Sigmoid colon (tissue), 7 donors: Measurements from ENCODE around the gene NEK5. TPM values are rescaled to one million over a fixed set of nuclear protein-coding genes. Genes with fewer than 3 reads are reported as not detected.
"Not testable (repeated sequence)": the region's sequence is repeated elsewhere in the genome, so short reads cannot be mapped to it uniquely, and the experiment has no call there.

Source experiments
- DNase-seq: peaks from one replicate; pipeline ENCODE4 v3.0.0-alpha.2; 2019
- H3K27ac ChIP-seq, 4 donors: fragments of 200-600 bp; sonication (generic); one replicate each; pipeline ENCODE4 v1.5.1; 2016 to 2019; ENCODE audit warnings: mild to moderate bottlenecking in 1 of 4
- H3K27me3 ChIP-seq, 3 donors: fragments of 200-600 bp; sonication (generic); one replicate each; pipeline ENCODE4 v1.5.1; 2019; ENCODE audit warnings: mild to moderate bottlenecking in 1 of 3
- H3K36me3 ChIP-seq, 4 donors: fragments of 200-600 bp; sonication (generic); one replicate each; pipeline ENCODE4 v1.5.1; 2016 to 2019
- H3K4me1 ChIP-seq, 4 donors: fragments of 200-600 bp; sonication (generic); one replicate each; pipeline ENCODE4 v1.5.1; 2017 to 2019
- H3K4me3 ChIP-seq, 4 donors: fragments of 200-600 bp; sonication (generic); one replicate each; pipeline ENCODE4 v1.5.1; 2017 to 2019; ENCODE audit warnings: mild to moderate bottlenecking in 2 of 4, moderate library complexity in 1 of 4
- H3K9me3 ChIP-seq, 4 donors: fragments of 200-600 bp in 3 of 4; sonication (generic) in 3 of 4; one replicate each; pipeline versions ENCODE4 v1.5.1 to v1.6.1; 2013 to 2019
- CTCF ChIP-seq, 4 experiments: fragments of 450-650 bp in 3 of 4; fragments of 200-600 bp in 1 of 4; IDR thresholded peaks; one replicate each; pipeline ENCODE4 v1.5.1; 2016 to 2019; ENCODE audit warnings: antibody characterized with exemption in 4 of 4, mild to moderate bottlenecking in 3 of 4, moderate library complexity in 2 of 4
- EP300 ChIP-seq, 4 donors: sonication (generic); formaldehyde crosslinking; IDR thresholded peaks; one replicate each; pipeline ENCODE4 v1.6.1; 2017; ENCODE audit warnings: antibody characterized with exemption in 4 of 4
- POLR2A ChIP-seq, 2 donors: fragments of 450-650 bp; IDR thresholded peaks; one replicate each; pipeline ENCODE4 v1.6.1; 2016; ENCODE audit warnings: antibody characterized with exemption in 2 of 2, mild to moderate bottlenecking in 2 of 2, moderate library complexity in 2 of 2
- POLR2AphosphoS5 ChIP-seq, 4 donors: sonication (generic); formaldehyde crosslinking; IDR thresholded peaks; one replicate each; pipeline ENCODE4 v1.6.1; 2017; ENCODE audit warnings: antibody characterized with exemption in 4 of 4
- WGBS, 2 donors: extraction: QIAGEN DNeasy Blood & Tissue Kit; methylation state at CpG; one replicate each; pipeline ENCODE4 v1.1.7; 2013; 5-methylcytosine and 5-hydroxymethylcytosine counted together
- intact Hi-C: fragments of 100-400 bp; cut with DNase I; formaldehyde crosslinking; loops from one replicate; pipeline ENCODE4 v1.15.1; 2023
- polyA plus RNA-seq, 3 donors: library from polyadenylated mRNA; stranded (reverse); fragments of 200-250 nt; gene quantifications; one replicate each; pipeline ENCODE4 v1.2.3, GENCODE V29; 2013
- total RNA-seq, 4 donors: library from RNA; depleted of rRNA; stranded (reverse); fragments of >200 nt; gene quantifications; one replicate each; pipeline ENCODE4 v1.1.0, GENCODE V29; 2016
- donor health status: healthy with polysubstance abuse.
- donor health status: Bipolar disorder and iron deficiency.
- donor health status: healthy.

Gene NEK5
- total and polyA plus RNA-seq, 7 donors, result 0.17 to 0.83 (median 0.33) TPM; not detected in 2

- H3K27me3 ChIP-seq, result no peaks in the 10 kb centered on the region
- H3K9me3 ChIP-seq, result no peaks in the 10 kb centered on the region
- H3K36me3 ChIP-seq, result no peaks in the 10 kb centered on the region
- no peak overlapping the region for H3K4me3 ChIP-seq
- 93 to 94% methylated on average over 2 of the region's 2 CpGs for WGBS, 2 donors
- DNase-seq, result no peak
- TF ChIP-seq EP300 (IDR thresholded peaks at IDR 0.05) (no peak), POLR2AphosphoS5 (IDR thresholded peaks at IDR 0.05) (no peak), CTCF (IDR thresholded peaks at IDR 0.05) (no peak), POLR2A (IDR thresholded peaks at IDR 0.05) (no peak)
- H3K4me1 ChIP-seq, result no peaks in the 10 kb centered on the region
- intact Hi-C loops, result no loop called here
- no peak overlapping the region for H3K27ac ChIP-seq
Measured at GRCh38 chr13:52085421-52085820, 43.5 kb downstream of the NEK5 start.

- 67 to 86% methylated on average over 3 of the region's 3 CpGs for WGBS, 2 donors
- H3K27me3 ChIP-seq, H3K36me3 ChIP-seq, H3K4me1 ChIP-seq, H3K27ac ChIP-seq, H3K9me3 ChIP-seq, intact Hi-C loops, DNase-seq, H3K4me3 ChIP-seq: not testable (repeated sequence)
Measured at GRCh38 chr13:52084981-52085380, 43.9 kb downstream of the NEK5 start.

- Histone ChIP-seq H3K36me3 (no peaks in the 10 kb centered on the region), H3K4me1 (no peaks in the 10 kb centered on the region), H3K9me3 (no peaks in the 10 kb centered on the region), H3K27me3 (no peaks in the 10 kb centered on the region), H3K4me3 (no peak overlapping the region), H3K27ac (no peak overlapping the region)
- no peak for DNase-seq
- 86 to 93% methylated on average over 4 of the region's 4 CpGs for WGBS, 2 donors
- intact Hi-C loops, result no loop called here
- TF ChIP-seq POLR2AphosphoS5 (IDR thresholded peaks at IDR 0.05), result no peak
- no peak for TF ChIP-seq POLR2A (IDR thresholded peaks at IDR 0.05)
- no peak for TF ChIP-seq EP300 (IDR thresholded peaks at IDR 0.05)
- no peak for TF ChIP-seq CTCF (IDR thresholded peaks at IDR 0.05)
Measured at GRCh38 chr13:52082601-52083000, 46.3 kb downstream of the NEK5 start.

- H3K27ac ChIP-seq, H3K4me3 ChIP-seq, intact Hi-C loops, H3K9me3 ChIP-seq, H3K27me3 ChIP-seq, DNase-seq, H3K4me1 ChIP-seq, H3K36me3 ChIP-seq: not testable (repeated sequence)
- WGBS, 2 donors, result 94 to 97% methylated on average over 36 of the region's 36 CpGs
Measured at GRCh38 chr13:52079891-52080290, 49.0 kb downstream of the NEK5 start.

GRCh38 chr13:52070929-52071523, 57.8 kb downstream of the NEK5 start:
- Histone ChIP-seq H3K4me3 (no peak overlapping the region), H3K9me3 (peaks cover 0 to 19% (median 16%) of the 10 kb centered on the region in 4 donors), H3K36me3 (no peaks in the 10 kb centered on the region), H3K27me3 (no peaks in the 10 kb centered on the region), H3K4me1 (no peaks in the 10 kb centered on the region), H3K27ac (no peak overlapping the region)
- 86 to 89% methylated on average over 1 of the region's 1 CpG for WGBS, 2 donors
- intact Hi-C loops, result no loop called here
- TF ChIP-seq EP300 (IDR thresholded peaks at IDR 0.05) (no peak), POLR2AphosphoS5 (IDR thresholded peaks at IDR 0.05) (no peak), CTCF (IDR thresholded peaks at IDR 0.05) (no peak), POLR2A (IDR thresholded peaks at IDR 0.05) (no peak)
- no peak for DNase-seq

- H3K4me3 ChIP-seq, result no peak overlapping the region
- intact Hi-C loops, result no loop called here
- no peak for DNase-seq
- H3K27ac ChIP-seq, result no peak overlapping the region
- H3K36me3 ChIP-seq, result no peaks in the 10 kb centered on the region
- peaks cover 0 to 21% (median 16%) of the 10 kb centered on the region in 4 donors for H3K9me3 ChIP-seq
- no peaks in the 10 kb centered on the region for H3K4me1 ChIP-seq
- no peaks in the 10 kb centered on the region for H3K27me3 ChIP-seq
- TF ChIP-seq EP300 (IDR thresholded peaks at IDR 0.05) (no peak), CTCF (IDR thresholded peaks at IDR 0.05) (no peak), POLR2AphosphoS5 (IDR thresholded peaks at IDR 0.05) (no peak), POLR2A (IDR thresholded peaks at IDR 0.05) (no peak)
Measured at GRCh38 chr13:52067237-52067636, 61.6 kb downstream of the NEK5 start.
